H9 (cell line): ENCODE data around the gene CSNK2B. TPM values are rescaled to one million over a fixed set of nuclear protein-coding genes. Genes with fewer than 3 reads are reported as not detected.

Experiments used
- DNase-seq: peaks from one replicate; pipeline ENCODE4 v3.0.0-alpha.2; 2017
- H2AFZ ChIP-seq: one replicate; pipeline ENCODE4 v1.6.1; 2013; ENCODE audit warnings: mild to moderate bottlenecking, low read length, control low read depth, moderate library complexity
- H2AK5ac ChIP-seq: 2 replicates; pipeline ENCODE4 v1.6.1; 2013; ENCODE audit warnings: low read length, control low read depth, mixed read lengths; ENCODE audit not compliant: insufficient read length
- H2BK120ac ChIP-seq: one replicate; pipeline ENCODE4 v1.6.1; 2013; ENCODE audit warnings: low read depth, mild to moderate bottlenecking, low read length, control low read depth, inconsistent platforms; ENCODE audit not compliant: poor library complexity, severe bottlenecking
- H2BK12ac ChIP-seq: 2 replicates; pipeline ENCODE4 v1.6.1; 2013; ENCODE audit warnings: low read length, control low read depth, mixed read lengths, low read depth; ENCODE audit not compliant: insufficient read length
- H2BK15ac ChIP-seq: 2 replicates; pipeline ENCODE4 v1.6.1; 2013; ENCODE audit warnings: low read depth, low read length, control low read depth
- H2BK20ac ChIP-seq: one replicate; pipeline ENCODE4 v1.6.1; 2013; ENCODE audit warnings: low read depth, mild to moderate bottlenecking, low read length, control low read depth, inconsistent platforms; ENCODE audit not compliant: poor library complexity, severe bottlenecking
- H2BK5ac ChIP-seq: 2 replicates; pipeline ENCODE4 v1.6.1; 2013; ENCODE audit warnings: low read length, control low read depth, mixed read lengths; ENCODE audit not compliant: insufficient read length
- H3K14ac ChIP-seq: 2 replicates; pipeline ENCODE4 v1.6.1; 2013; ENCODE audit warnings: low read length, control low read depth; ENCODE audit not compliant: insufficient read depth
- H3K18ac ChIP-seq: 2 replicates; pipeline ENCODE4 v1.6.1; 2013; ENCODE audit warnings: low read depth, mild to moderate bottlenecking, mixed read lengths, low read length, control low read depth; ENCODE audit not compliant: insufficient read length
- H3K23ac ChIP-seq: 2 replicates; pipeline ENCODE4 v1.6.1; 2013; ENCODE audit warnings: low read length, control low read depth, mixed read lengths, low read depth; ENCODE audit not compliant: insufficient read length
- H3K23me2 ChIP-seq: 2 replicates; pipeline ENCODE4 v1.6.1; 2013; ENCODE audit warnings: low read depth, mild to moderate bottlenecking, mixed read lengths, low read length, control low read depth; ENCODE audit not compliant: insufficient read length, poor library complexity, severe bottlenecking
- H3K27ac ChIP-seq: 2 replicates; pipeline ENCODE4 v1.5.1; 2013; ENCODE audit warnings: low read length, control low read depth, mixed read lengths, low read depth; ENCODE audit not compliant: insufficient read length
- H3K27me3 ChIP-seq: 2 replicates; pipeline ENCODE4 v1.6.1; 2013; ENCODE audit warnings: low read length, control low read depth, inconsistent platforms; ENCODE audit not compliant: insufficient read depth
- H3K4ac ChIP-seq: 2 replicates; pipeline ENCODE4 v1.6.1; 2013; ENCODE audit warnings: low read depth, mild to moderate bottlenecking, control low read depth, inconsistent platforms, low read length, moderate library complexity
- H3K4me1 ChIP-seq: 2 replicates; pipeline ENCODE4 v1.6.1; 2013; ENCODE audit warnings: low read length, control low read depth, inconsistent platforms; ENCODE audit not compliant: insufficient read depth
- H3K4me2 ChIP-seq: 2 replicates; pipeline ENCODE4 v1.6.1; 2013; ENCODE audit warnings: low read length, control low read depth, mixed read lengths; ENCODE audit not compliant: insufficient read length, insufficient read depth
- H3K56ac ChIP-seq: 2 replicates; pipeline ENCODE4 v1.6.1; 2013; ENCODE audit warnings: low read depth, mild to moderate bottlenecking, mixed read lengths, low read length, control low read depth; ENCODE audit not compliant: insufficient read length
- H3K79me1 ChIP-seq: 2 replicates; pipeline ENCODE4 v1.6.1; 2013; ENCODE audit warnings: low read depth, mild to moderate bottlenecking, moderate library complexity, low read length, control low read depth, inconsistent platforms; ENCODE audit not compliant: insufficient read depth, poor library complexity, severe bottlenecking
- H3K79me2 ChIP-seq: 2 replicates; pipeline ENCODE4 v1.6.1; 2013; ENCODE audit warnings: low read length, control low read depth, inconsistent platforms; ENCODE audit not compliant: insufficient read depth
- H3K9ac ChIP-seq: 2 replicates; pipeline ENCODE4 v1.6.1; 2013; ENCODE audit warnings: low read length, control low read depth, mixed read lengths; ENCODE audit not compliant: insufficient read length; ENCODE audit errors: extremely low read depth
- H3K9me3 ChIP-seq: one replicate; pipeline ENCODE4 v1.6.1; 2013; ENCODE audit warnings: low read depth, low read length, inconsistent platforms; ENCODE audit not compliant: control insufficient read depth
- H3T11ph ChIP-seq: one replicate; pipeline ENCODE4 v1.6.1; 2013; ENCODE audit warnings: mild to moderate bottlenecking, low read length, control low read depth, inconsistent platforms
- H4K20me1 ChIP-seq: one replicate; pipeline ENCODE4 v1.6.1; 2013; ENCODE audit not compliant: control insufficient read depth, insufficient read length, insufficient read depth
- H4K5ac ChIP-seq: 2 replicates; pipeline ENCODE4 v1.6.1; 2013; ENCODE audit warnings: low read depth, mild to moderate bottlenecking, mixed read lengths, low read length, control low read depth; ENCODE audit not compliant: insufficient read length
- H4K8ac ChIP-seq: replicated peaks from 2 replicates; pipeline ENCODE4 v1.6.1; 2013; ENCODE audit warnings: low read length, control low read depth, mixed read lengths, low read depth; ENCODE audit not compliant: insufficient read length
- H4K91ac ChIP-seq: 2 replicates; pipeline ENCODE4 v1.6.1; 2013; ENCODE audit warnings: low read depth, mild to moderate bottlenecking, moderate library complexity, mixed read lengths, low read length, control low read depth; ENCODE audit not compliant: insufficient read length
- H3K27ac Mint-ChIP-seq, 3 experiments: 2 replicates in 2 of 3; 3 replicates in 1 of 3; pipeline ENCODE4 v1.8.0; 2020 to 2021; ENCODE audit warnings: mixed read lengths in 3 of 3, mild to moderate bottlenecking in 1 of 3, moderate library complexity in 1 of 3
- H3K27me3 Mint-ChIP-seq: 2 replicates; pipeline ENCODE4 v1.8.0; 2021; ENCODE audit warnings: low read depth, mild to moderate bottlenecking, moderate library complexity, mixed read lengths
- H3K36me3 Mint-ChIP-seq, 3 experiments: 2 replicates in 2 of 3; 3 replicates in 1 of 3; pipeline ENCODE4 v1.8.0; 2020 to 2021; ENCODE audit warnings: low read depth in 3 of 3, mixed read lengths in 3 of 3; ENCODE audit not compliant: insufficient read depth in 1 of 3
- H3K4me1 Mint-ChIP-seq, 2 experiments: 2 replicates each; pipeline ENCODE4 v1.8.0; 2020; ENCODE audit warnings: mixed read lengths in 2 of 2
- H3K4me3 Mint-ChIP-seq, 2 experiments: 2 replicates in 1 of 2; 3 replicates in 1 of 2; pipeline ENCODE4 v1.8.0; 2020 to 2021; ENCODE audit warnings: mild to moderate bottlenecking in 2 of 2, mixed read lengths in 2 of 2, moderate library complexity in 1 of 2
- H3K9me3 Mint-ChIP-seq, 2 experiments: 2 replicates in 1 of 2; 3 replicates in 1 of 2; pipeline ENCODE4 v1.8.0; 2020; ENCODE audit warnings: mild to moderate bottlenecking in 2 of 2, mixed read lengths in 2 of 2, moderate library complexity in 1 of 2
- WGBS: extraction: QIAGEN DNeasy Blood & Tissue Kit; methylation state at CpG from one replicate; pipeline ENCODE4 v1.1.7; 2013; ENCODE audit warnings: missing lambda C conversion rate, low lambda C conversion rate, mixed read lengths; ENCODE audit not compliant: insufficient read length; ENCODE audit errors: extremely low coverage; 5-methylcytosine and 5-hydroxymethylcytosine counted together
- total RNA-seq: library from RNA; stranded (reverse); gene quantifications from 2 replicates; pipeline ENCODE4 v1.2.1, GENCODE V29; 2021
- TF ChIP-seq, protein P1 (sequence below): fragments of 200-600 bp; sonication (generic); conservative IDR thresholded peaks from 3 replicates; pipeline ENCODE4 v1.8.0; 2021; ENCODE audit warnings: antibody characterized with exemption, mild to moderate bottlenecking

CSNK2B gene
- total RNA-seq, 1 experiment from 2014 or later, result 187 TPM

DNA sequence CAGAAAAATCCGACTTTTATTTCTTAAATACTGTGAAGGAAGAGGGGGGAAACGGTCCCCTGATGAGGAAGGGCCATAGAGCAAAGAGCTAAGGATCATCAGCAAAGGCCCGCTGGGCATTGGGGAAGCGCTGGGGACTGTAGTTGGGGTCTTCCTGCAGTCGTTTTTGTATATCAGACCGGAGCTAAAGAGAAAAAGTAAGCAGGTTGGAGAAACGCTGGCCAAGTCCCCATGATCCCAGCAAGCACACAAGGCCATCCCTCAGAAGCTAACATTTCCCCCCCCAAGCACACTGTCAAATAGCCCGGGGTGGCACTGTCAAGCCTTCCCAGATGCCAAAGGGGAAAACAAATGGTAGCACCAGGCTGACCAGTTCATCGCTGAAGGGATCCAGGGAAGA, 26.8 kb upstream of the CSNK2B start:
- no peak overlapping the region for H3K14ac ChIP-seq
- no peak overlapping the region for H2AK5ac ChIP-seq
- no peak overlapping the region for H3K27ac ChIP-seq
- H3K79me2 ChIP-seq, result no peaks in the 10 kb centered on the region
- no peaks in the 10 kb centered on the region for H3K23me2 ChIP-seq
- no peaks in the 10 kb centered on the region for H3K4me1 ChIP-seq
- H2BK5ac ChIP-seq, result no peak overlapping the region
- H4K8ac ChIP-seq, result no peak overlapping the region
- TF ChIP-seq, protein P1, sequence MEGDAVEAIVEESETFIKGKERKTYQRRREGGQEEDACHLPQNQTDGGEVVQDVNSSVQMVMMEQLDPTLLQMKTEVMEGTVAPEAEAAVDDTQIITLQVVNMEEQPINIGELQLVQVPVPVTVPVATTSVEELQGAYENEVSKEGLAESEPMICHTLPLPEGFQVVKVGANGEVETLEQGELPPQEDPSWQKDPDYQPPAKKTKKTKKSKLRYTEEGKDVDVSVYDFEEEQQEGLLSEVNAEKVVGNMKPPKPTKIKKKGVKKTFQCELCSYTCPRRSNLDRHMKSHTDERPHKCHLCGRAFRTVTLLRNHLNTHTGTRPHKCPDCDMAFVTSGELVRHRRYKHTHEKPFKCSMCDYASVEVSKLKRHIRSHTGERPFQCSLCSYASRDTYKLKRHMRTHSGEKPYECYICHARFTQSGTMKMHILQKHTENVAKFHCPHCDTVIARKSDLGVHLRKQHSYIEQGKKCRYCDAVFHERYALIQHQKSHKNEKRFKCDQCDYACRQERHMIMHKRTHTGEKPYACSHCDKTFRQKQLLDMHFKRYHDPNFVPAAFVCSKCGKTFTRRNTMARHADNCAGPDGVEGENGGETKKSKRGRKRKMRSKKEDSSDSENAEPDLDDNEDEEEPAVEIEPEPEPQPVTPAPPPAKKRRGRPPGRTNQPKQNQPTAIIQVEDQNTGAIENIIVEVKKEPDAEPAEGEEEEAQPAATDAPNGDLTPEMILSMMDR, result no peak
- H2BK20ac ChIP-seq, result no peak overlapping the region
- no peaks in the 10 kb centered on the region for H3K79me1 ChIP-seq
- H2BK120ac ChIP-seq, result no peak overlapping the region
- no peak overlapping the region for H4K91ac ChIP-seq
- no peak overlapping the region for H3K4me3 Mint-ChIP-seq
- peaks cover 46 to 89% (median 82%) of the 10 kb centered on the region in 3 experiments for H3K36me3 Mint-ChIP-seq
- H3K27me3 ChIP-seq, result no peaks in the 10 kb centered on the region
- peaks cover 2% of the 10 kb centered on the region for H4K20me1 ChIP-seq
- H3K9me3 ChIP-seq, result no peaks in the 10 kb centered on the region
- peak overlapping the region in 2 of 3 experiments; percentile 25 to 91; a peak in 2 of 7 replicates for H3K27ac Mint-ChIP-seq
- no peaks in the 10 kb centered on the region for H3K4me1 Mint-ChIP-seq
- H3K18ac ChIP-seq, result no peak overlapping the region
- no peak overlapping the region for H2BK15ac ChIP-seq
- no peaks in the 10 kb centered on the region for H3K27me3 Mint-ChIP-seq
- no peak overlapping the region for H3K4ac ChIP-seq
- H3K4me2 ChIP-seq, result no peak overlapping the region
- no peak overlapping the region for H2BK12ac ChIP-seq
- no peaks in the 10 kb centered on the region for H3K9me3 Mint-ChIP-seq
- WGBS, result no CpG with 5 or more reads among the region's 9 CpGs
- DNase-seq, result no peak
- no peak overlapping the region for H3K9ac ChIP-seq
- no peak overlapping the region for H3K23ac ChIP-seq
- H3K56ac ChIP-seq, result no peak overlapping the region
- no peak overlapping the region for H2AFZ ChIP-seq
- H3T11ph ChIP-seq, result no peak overlapping the region
- no peak overlapping the region for H4K5ac ChIP-seq
